HG03520 (cell line): ENCODE results near the gene FOXI1.

Source experiments
- ATAC-seq: cut with Tn5 transposase; IDR thresholded peaks from one replicate; pipeline ENCODE4 v1.9.1; 2021; ENCODE audit warnings: mild to moderate bottlenecking, moderate library complexity; ENCODE audit not compliant: unreplicated experiment

The FOXI1 gene

GRCh38 chr5:170105642-170106611 lies at the start of gene FOXI1:
TSS of gene FOXI1 (plus strand) at chr5:170105897. CDS start at chr5:170105958, 61 bp downstream.
- ATAC-seq, result no peak

- no peak for ATAC-seq
Observed at GRCh38 chr5:170056561-170057267, 49.0 kb upstream of the FOXI1 start.

GRCh38 chr5:170057311-170057710 lies 48.4 kb upstream of the FOXI1 start:
- no peak for ATAC-seq

GRCh38 chr5:170059221-170059620 lies 46.5 kb upstream of the FOXI1 start:
- no peak for ATAC-seq

- no peak for ATAC-seq
Observed at GRCh38 chr5:170067152-170067551, 38.5 kb upstream of the FOXI1 start.

GRCh38 chr5:170067574-170068170 lies 38.0 kb upstream of the FOXI1 start:
- no peak for ATAC-seq

GRCh38 chr5:170069512-170069911 lies 36.2 kb upstream of the FOXI1 start:
- no peak for ATAC-seq

GRCh38 chr5:170070556-170071412 lies 34.9 kb upstream of the FOXI1 start:
- no peak for ATAC-seq

- ATAC-seq, result no peak
Observed at GRCh38 chr5:170071748-170072147, 33.9 kb upstream of the FOXI1 start.

GRCh38 chr5:170075696-170076095 lies 30.0 kb upstream of the FOXI1 start:
- no peak for ATAC-seq

- no peak for ATAC-seq
Observed at GRCh38 chr5:170076211-170076610, 29.5 kb upstream of the FOXI1 start.

GRCh38 chr5:170076739-170077138 lies 29.0 kb upstream of the FOXI1 start:
- ATAC-seq, result no peak

GRCh38 chr5:170077526-170077925 lies 28.2 kb upstream of the FOXI1 start:
- ATAC-seq, result no peak

GRCh38 chr5:170078458-170078857 lies 27.2 kb upstream of the FOXI1 start:
- no peak for ATAC-seq

- no peak for ATAC-seq
Observed at GRCh38 chr5:170078931-170079330, 26.8 kb upstream of the FOXI1 start.

- ATAC-seq, result no peak
Observed at GRCh38 chr5:170080217-170080616, 25.5 kb upstream of the FOXI1 start.

GRCh38 chr5:170080786-170081445 lies 24.8 kb upstream of the FOXI1 start:
- no peak for ATAC-seq

- ATAC-seq, result no peak
Observed at GRCh38 chr5:170081616-170082015, 24.1 kb upstream of the FOXI1 start.

GRCh38 chr5:170082701-170083100 lies 23.0 kb upstream of the FOXI1 start:
- no peak for ATAC-seq

GRCh38 chr5:170087168-170087817 lies 18.4 kb upstream of the FOXI1 start:
- no peak for ATAC-seq
